ENCODE results near the gene DHTKD1.

DNA sequence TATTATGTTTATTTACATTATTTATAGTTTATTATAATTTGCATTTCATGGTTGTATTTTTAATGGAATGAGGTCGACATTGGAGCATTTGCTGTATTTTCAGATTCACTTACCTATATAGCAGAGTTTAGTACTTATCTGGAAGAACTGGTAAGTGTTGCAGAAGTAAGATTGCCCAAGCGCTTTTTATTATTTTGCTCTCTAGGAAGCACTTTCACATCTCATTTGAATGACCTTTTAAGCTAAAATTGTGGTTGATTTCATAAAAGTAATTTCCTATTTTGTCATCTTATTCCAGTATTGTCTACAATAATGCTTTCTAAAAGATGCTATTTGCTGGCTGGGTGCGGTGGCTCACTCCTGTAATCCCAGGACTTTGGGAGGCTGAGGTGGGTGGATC, 89.4 kb downstream of the DHTKD1 start:
- TF ChIP-seq CTCF (IDR thresholded peaks at IDR 0.05) = no peak
- no peak for TF ChIP-seq POLR2AphosphoS5 (IDR thresholded peaks at IDR 0.05; ENCODE audit: low read depth, low read length)

Data from Panc1 (cell line).